K562 (cell line): ENCODE results near the gene VRK3. TPM values are rescaled to one million over a fixed set of nuclear protein-coding genes. Genes with fewer than 3 reads are reported as not detected.

ENCODE experiments used
- HDAC2 ChIP-seq: fragments of 450-650 bp; IDR thresholded peaks from 2 replicates; pipeline ENCODE4 v1.6.1; 2016; ENCODE audit warnings: mild to moderate bottlenecking
- KLF16 ChIP-seq: IDR thresholded peaks from 2 replicates; pipeline ENCODE4 v1.6.1; 2016; ENCODE audit warnings: antibody characterized with exemption
- MYBL2 ChIP-seq, 2 experiments: fragments of 450-650 bp in 1 of 2; sonication (generic) in 1 of 2; formaldehyde crosslinking in 1 of 2; IDR thresholded peaks; 2 replicates each; pipeline versions ENCODE4 v1.6.1 to v1.8.1; 2017 to 2022; ENCODE audit warnings: borderline replicate concordance in 1 of 2, inconsistent platforms in 1 of 2, low read depth in 1 of 2, mild to moderate bottlenecking in 1 of 2, missing genetic modification reagents in 1 of 2, moderate library complexity in 1 of 2
- ZNF212 ChIP-seq: fragments of 450-650 bp; formaldehyde crosslinking; IDR thresholded peaks from 2 replicates; pipeline ENCODE4 v1.4.0; 2020; ENCODE audit warnings: mild to moderate bottlenecking
- ZZZ3 ChIP-seq: fragments of 450-650 bp; IDR thresholded peaks from 2 replicates; pipeline ENCODE4 v1.6.1; 2016; ENCODE audit warnings: antibody characterized with exemption, mild to moderate bottlenecking, moderate library complexity
- polyA plus RNA-seq, 8 experiments: library from polyadenylated mRNA; depleted of rRNA in 4 of 8; stranded (reverse) in 5 of 8; unstranded in 3 of 8; fragments of >200 nt; fragmentation: Nextera tagmentation in 2 of 8; fragmentation: Illumina TruSeq in 1 of 8; extraction: Ambion mirVana in 2 of 8; extraction: Trizol in 1 of 8; gene quantifications; 2 replicates each; pipeline versions ENCODE4 v1.2.1 to v1.2.3, GENCODE V29; 2011 to 2014; ENCODE audit warnings: inconsistent platforms in 1 of 8, missing spikeins in 1 of 8
- total RNA-seq, 7 experiments: library from RNA; depleted of rRNA in 6 of 7; stranded (reverse); fragments of >200 nt in 6 of 7; fragmentation: Illumina TruSeq in 2 of 7; extraction: Trizol in 2 of 7; gene quantifications; 2 replicates each; pipeline versions ENCODE4 v1.2.1 to v1.2.3, GENCODE V29; 2011 to 2021; ENCODE audit warnings: low replicate concordance in 1 of 7
- TF ChIP-seq, protein P1 (sequence below): sonication (generic); formaldehyde crosslinking; IDR thresholded peaks from 2 replicates; pipeline ENCODE4 v1.8.0; 2022; ENCODE audit warnings: mild to moderate bottlenecking, low read depth, missing genetic modification reagents
- TF ChIP-seq, protein P2 (sequence below): fragments of 450-650 bp; conservative IDR thresholded peaks from 2 replicates; pipeline ENCODE4 v1.6.1; 2016; ENCODE audit warnings: missing genetic modification characterization, low read depth, mild to moderate bottlenecking, control low read depth, missing compliant biosample characterization
- TF ChIP-seq, protein P3 (sequence below): sonication (generic); formaldehyde crosslinking; IDR thresholded peaks from 2 replicates; pipeline ENCODE4 v1.8.1; 2022; ENCODE audit warnings: missing genetic modification reagents
- TF ChIP-seq, protein P4 (sequence below): sonication (generic); formaldehyde crosslinking; IDR thresholded peaks from 2 replicates; pipeline ENCODE4 v1.8.1; 2023; ENCODE audit warnings: mild to moderate bottlenecking, missing genetic modification reagents
- TF ChIP-seq, protein P5 (sequence below): fragments of 450-650 bp; IDR thresholded peaks from 2 replicates; pipeline ENCODE4 v1.6.1; 2016; ENCODE audit warnings: borderline replicate concordance
- TF ChIP-seq, protein P6 (sequence below): fragments of 250-450 bp; sonication (Bioruptor Pico); IDR thresholded peaks from 2 replicates; pipeline ENCODE4 v1.8.0; 2022; ENCODE audit warnings: inconsistent platforms

VRK3 gene
- total and polyA plus RNA-seq, 9 of the 15 experiments (the other 6 are each of a cell fraction or from before 2014, with no cell fraction given), result 25.6 to 94.3 (median 42.9) TPM

DNA sequence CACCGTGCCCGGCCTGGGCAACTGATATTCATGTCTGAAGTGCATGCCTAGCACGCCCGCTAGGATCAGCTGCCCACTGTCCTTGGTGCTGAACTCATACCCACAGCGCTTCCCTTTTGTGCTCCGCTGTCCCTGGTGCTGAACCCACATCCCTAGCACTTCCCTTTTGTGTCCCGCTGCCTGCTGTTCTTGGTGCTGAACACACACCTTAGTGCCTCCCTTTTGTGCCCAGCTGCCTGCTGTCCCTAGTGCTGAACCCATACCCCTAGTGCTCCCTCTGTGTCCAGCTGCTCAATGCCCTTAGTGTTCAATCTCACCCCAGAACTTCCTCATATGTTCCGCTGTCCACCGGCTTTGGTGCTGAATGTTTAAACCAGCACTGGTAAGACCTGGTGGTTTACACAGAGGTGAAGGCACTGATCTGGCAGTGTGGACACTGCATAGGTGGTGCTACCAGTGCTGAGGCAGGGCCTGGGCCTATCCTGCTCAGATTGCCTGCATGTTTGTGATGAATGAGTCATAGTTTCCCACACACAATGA, 37.9 kb downstream of the VRK3 start (continued):
- TF ChIP-seq, protein P1, sequence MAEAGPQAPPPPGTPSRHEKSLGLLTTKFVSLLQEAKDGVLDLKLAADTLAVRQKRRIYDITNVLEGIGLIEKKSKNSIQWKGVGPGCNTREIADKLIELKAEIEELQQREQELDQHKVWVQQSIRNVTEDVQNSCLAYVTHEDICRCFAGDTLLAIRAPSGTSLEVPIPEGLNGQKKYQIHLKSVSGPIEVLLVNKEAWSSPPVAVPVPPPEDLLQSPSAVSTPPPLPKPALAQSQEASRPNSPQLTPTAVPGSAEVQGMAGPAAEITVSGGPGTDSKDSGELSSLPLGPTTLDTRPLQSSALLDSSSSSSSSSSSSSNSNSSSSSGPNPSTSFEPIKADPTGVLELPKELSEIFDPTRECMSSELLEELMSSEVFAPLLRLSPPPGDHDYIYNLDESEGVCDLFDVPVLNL (CRISPR knock-in tag), result peak; percentile 98
- TF ChIP-seq, protein P2, sequence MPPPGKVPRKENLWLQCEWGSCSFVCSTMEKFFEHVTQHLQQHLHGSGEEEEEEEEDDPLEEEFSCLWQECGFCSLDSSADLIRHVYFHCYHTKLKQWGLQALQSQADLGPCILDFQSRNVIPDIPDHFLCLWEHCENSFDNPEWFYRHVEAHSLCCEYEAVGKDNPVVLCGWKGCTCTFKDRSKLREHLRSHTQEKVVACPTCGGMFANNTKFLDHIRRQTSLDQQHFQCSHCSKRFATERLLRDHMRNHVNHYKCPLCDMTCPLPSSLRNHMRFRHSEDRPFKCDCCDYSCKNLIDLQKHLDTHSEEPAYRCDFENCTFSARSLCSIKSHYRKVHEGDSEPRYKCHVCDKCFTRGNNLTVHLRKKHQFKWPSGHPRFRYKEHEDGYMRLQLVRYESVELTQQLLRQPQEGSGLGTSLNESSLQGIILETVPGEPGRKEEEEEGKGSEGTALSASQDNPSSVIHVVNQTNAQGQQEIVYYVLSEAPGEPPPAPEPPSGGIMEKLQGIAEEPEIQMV (tag), result peak; percentile 90
- TF ChIP-seq ZNF212 (CRISPR knock-in tag), result peak; percentile 77; the same call in 1 of the 2 replicates
- TF ChIP-seq HDAC2, result peak; percentile 100
- TF ChIP-seq, protein P3, sequence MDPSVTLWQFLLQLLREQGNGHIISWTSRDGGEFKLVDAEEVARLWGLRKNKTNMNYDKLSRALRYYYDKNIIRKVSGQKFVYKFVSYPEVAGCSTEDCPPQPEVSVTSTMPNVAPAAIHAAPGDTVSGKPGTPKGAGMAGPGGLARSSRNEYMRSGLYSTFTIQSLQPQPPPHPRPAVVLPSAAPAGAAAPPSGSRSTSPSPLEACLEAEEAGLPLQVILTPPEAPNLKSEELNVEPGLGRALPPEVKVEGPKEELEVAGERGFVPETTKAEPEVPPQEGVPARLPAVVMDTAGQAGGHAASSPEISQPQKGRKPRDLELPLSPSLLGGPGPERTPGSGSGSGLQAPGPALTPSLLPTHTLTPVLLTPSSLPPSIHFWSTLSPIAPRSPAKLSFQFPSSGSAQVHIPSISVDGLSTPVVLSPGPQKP (CRISPR knock-in tag), result peak; percentile 85; the same call in 1 of the 2 replicates
- TF ChIP-seq, protein P4, sequence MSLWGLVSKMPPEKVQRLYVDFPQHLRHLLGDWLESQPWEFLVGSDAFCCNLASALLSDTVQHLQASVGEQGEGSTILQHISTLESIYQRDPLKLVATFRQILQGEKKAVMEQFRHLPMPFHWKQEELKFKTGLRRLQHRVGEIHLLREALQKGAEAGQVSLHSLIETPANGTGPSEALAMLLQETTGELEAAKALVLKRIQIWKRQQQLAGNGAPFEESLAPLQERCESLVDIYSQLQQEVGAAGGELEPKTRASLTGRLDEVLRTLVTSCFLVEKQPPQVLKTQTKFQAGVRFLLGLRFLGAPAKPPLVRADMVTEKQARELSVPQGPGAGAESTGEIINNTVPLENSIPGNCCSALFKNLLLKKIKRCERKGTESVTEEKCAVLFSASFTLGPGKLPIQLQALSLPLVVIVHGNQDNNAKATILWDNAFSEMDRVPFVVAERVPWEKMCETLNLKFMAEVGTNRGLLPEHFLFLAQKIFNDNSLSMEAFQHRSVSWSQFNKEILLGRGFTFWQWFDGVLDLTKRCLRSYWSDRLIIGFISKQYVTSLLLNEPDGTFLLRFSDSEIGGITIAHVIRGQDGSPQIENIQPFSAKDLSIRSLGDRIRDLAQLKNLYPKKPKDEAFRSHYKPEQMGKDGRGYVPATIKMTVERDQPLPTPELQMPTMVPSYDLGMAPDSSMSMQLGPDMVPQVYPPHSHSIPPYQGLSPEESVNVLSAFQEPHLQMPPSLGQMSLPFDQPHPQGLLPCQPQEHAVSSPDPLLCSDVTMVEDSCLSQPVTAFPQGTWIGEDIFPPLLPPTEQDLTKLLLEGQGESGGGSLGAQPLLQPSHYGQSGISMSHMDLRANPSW, result peak; percentile 100
- TF ChIP-seq KLF16, result no peak
- no peak for TF ChIP-seq ZZZ3
- TF ChIP-seq, protein P5, sequence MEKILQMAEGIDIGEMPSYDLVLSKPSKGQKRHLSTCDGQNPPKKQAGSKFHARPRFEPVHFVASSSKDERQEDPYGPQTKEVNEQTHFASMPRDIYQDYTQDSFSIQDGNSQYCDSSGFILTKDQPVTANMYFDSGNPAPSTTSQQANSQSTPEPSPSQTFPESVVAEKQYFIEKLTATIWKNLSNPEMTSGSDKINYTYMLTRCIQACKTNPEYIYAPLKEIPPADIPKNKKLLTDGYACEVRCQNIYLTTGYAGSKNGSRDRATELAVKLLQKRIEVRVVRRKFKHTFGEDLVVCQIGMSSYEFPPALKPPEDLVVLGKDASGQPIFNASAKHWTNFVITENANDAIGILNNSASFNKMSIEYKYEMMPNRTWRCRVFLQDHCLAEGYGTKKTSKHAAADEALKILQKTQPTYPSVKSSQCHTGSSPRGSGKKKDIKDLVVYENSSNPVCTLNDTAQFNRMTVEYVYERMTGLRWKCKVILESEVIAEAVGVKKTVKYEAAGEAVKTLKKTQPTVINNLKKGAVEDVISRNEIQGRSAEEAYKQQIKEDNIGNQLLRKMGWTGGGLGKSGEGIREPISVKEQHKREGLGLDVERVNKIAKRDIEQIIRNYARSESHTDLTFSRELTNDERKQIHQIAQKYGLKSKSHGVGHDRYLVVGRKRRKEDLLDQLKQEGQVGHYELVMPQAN, result peak; percentile 100
- no peak for TF ChIP-seq MYBL2 (IDR thresholded peaks at IDR 0.05; ENCODE audit: low read depth)
- TF ChIP-seq MYBL2 (CRISPR knock-in tag; IDR thresholded peaks at IDR 0.05; ENCODE audit: borderline replicate concordance), result peak; percentile 86; the same call in 1 of the 2 replicates
- TF ChIP-seq, protein P6, sequence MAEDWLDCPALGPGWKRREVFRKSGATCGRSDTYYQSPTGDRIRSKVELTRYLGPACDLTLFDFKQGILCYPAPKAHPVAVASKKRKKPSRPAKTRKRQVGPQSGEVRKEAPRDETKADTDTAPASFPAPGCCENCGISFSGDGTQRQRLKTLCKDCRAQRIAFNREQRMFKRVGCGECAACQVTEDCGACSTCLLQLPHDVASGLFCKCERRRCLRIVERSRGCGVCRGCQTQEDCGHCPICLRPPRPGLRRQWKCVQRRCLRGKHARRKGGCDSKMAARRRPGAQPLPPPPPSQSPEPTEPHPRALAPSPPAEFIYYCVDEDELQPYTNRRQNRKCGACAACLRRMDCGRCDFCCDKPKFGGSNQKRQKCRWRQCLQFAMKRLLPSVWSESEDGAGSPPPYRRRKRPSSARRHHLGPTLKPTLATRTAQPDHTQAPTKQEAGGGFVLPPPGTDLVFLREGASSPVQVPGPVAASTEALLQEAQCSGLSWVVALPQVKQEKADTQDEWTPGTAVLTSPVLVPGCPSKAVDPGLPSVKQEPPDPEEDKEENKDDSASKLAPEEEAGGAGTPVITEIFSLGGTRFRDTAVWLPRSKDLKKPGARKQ (CRISPR knock-in tag), result peak; percentile 94
